OCI-LY1 (cell line): ENCODE measurements around the gene HMMR.

Source experiments
- EZH2 ChIP-seq: fragments of 200-600 bp; sonication (generic), shearing (Covaris generic); IDR thresholded peaks from 2 replicates; pipeline ENCODE4 v1.8.0; 2017; ENCODE audit warnings: borderline replicate concordance, mixed run types, mild to moderate bottlenecking, antibody characterized with exemption, low read length, moderate library complexity, mixed read lengths
- TF ChIP-seq, protein P1 (sequence below): fragments of 200-600 bp; sonication (generic), shearing (Covaris generic); IDR thresholded peaks from 2 replicates; pipeline ENCODE4 v1.5.1; 2017; ENCODE audit warnings: mild to moderate bottlenecking, antibody characterized with exemption, low read length, moderate library complexity, mixed read lengths

DNA sequence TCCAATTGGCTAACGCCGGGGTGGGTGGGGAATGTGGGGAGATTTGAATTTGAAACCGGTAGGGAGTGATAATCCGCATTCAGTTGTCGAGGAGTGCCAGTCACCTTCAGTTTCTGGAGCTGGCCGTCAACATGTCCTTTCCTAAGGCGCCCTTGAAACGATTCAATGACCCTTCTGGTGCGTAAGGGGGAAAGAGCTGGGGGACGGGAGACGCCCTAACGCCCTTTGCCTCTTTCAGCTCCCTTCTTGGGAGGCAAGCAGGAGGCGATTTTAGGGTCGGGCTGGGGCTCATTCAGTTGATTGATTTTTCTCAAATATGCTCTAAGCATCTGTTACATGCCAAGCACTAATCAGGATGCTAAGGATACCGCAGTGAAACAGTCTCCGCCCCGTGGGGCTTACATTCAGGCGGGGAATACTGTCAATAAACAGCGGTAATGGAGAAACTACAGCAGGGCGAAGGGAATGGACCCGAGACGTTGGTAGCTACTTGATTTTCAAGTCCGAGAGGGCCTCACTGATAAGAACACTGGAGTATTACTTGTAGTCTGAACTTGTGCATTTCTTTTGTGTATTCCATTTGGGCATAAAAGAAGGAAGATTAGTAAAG, at the start of gene HMMR:
- TF ChIP-seq, protein P1, sequence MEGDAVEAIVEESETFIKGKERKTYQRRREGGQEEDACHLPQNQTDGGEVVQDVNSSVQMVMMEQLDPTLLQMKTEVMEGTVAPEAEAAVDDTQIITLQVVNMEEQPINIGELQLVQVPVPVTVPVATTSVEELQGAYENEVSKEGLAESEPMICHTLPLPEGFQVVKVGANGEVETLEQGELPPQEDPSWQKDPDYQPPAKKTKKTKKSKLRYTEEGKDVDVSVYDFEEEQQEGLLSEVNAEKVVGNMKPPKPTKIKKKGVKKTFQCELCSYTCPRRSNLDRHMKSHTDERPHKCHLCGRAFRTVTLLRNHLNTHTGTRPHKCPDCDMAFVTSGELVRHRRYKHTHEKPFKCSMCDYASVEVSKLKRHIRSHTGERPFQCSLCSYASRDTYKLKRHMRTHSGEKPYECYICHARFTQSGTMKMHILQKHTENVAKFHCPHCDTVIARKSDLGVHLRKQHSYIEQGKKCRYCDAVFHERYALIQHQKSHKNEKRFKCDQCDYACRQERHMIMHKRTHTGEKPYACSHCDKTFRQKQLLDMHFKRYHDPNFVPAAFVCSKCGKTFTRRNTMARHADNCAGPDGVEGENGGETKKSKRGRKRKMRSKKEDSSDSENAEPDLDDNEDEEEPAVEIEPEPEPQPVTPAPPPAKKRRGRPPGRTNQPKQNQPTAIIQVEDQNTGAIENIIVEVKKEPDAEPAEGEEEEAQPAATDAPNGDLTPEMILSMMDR, result no peak
- no peak for TF ChIP-seq EZH2
